Muscle of back (tissue), 11 donors: ENCODE results near the gene INAVA. TPM values are rescaled to one million over a fixed set of nuclear protein-coding genes. Genes with fewer than 3 reads are reported as not detected.
"Not testable (repeated sequence)": the region's sequence is repeated elsewhere in the genome, so short reads cannot be mapped to it uniquely, and the experiment has no call there.

Experiments used
- DNase-seq, 3 donors: peaks; one replicate each; pipeline versions ENCODE4 v3.0.0 to v3.0.0-alpha.2; 2013
- polyA plus RNA-seq, 10 donors: library from polyadenylated mRNA; unstranded; fragments of 120-200 nt; gene quantifications; one replicate each; pipeline ENCODE4 v1.2.1, GENCODE V29; 2013; ENCODE audit not compliant: insufficient read length in 10 of 10

The INAVA gene
- polyA plus RNA-seq, 10 donors, result 1.5 to 7.7 (median 2.2) TPM

GRCh38 chr1:200962151-200962550, 67.5 kb downstream of the INAVA start:
- DNase-seq, result not testable (repeated sequence)

GRCh38 chr1:200962631-200963030, 67.9 kb downstream of the INAVA start:
- no peak for DNase-seq

DNA sequence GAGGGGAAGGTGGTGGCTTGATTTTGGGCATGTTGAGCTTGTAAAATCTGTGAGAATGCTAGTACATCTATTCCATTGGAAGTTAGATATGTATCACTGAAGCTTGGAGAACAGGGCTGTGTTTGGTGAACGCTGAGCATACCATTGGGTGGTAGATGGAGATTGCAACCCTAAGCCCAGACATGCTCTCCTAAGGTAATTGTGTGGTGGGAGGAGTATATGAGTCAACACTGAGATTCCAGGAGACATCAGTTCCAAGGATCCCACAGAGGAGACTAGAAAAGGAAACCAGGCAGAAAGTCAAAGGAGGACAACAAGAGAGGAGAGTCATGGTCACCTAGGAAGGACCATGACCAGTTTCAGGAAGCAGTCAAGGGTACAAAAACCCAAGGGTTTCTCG, 68.4 kb downstream of the INAVA start:
- DNase-seq, result no peak

DNA sequence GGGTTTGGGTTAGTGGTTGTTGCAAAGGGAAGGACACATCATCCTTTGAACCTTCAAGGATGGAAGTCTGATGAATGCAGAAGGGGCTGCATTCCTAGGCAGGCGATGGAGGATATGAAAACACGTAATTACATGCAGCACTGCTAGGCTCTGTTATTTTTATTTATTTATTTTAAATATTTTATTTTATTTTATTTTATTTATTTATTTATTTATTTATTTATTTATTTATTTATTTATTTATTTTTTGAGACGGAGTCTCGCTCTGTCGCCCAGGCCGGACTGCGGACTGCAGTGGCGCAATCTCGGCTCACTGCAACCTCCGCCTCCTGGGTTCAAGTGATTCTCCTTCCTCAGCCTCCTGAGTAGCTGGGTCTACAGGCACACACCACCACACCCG, 69.2 kb downstream of the INAVA start:
- not testable (repeated sequence) for DNase-seq

Other genes with a start within 250 kb of the INAVA start
- 10 to 100 TPM; 14.4 to 25.7 (median 19.6) TPM for gene DDX59, start 225.0 kb upstream of the INAVA start, polyA plus RNA-seq
- gene CAMSAP2, start 156.0 kb upstream of the INAVA start, polyA plus RNA-seq, result 10 to 100 TPM; 18.3 to 25.6 (median 21.7) TPM
- gene GPR25, start 21.9 kb upstream of the INAVA start, polyA plus RNA-seq, result under 1 TPM in 2 of 10 donors, not detected in 8; 0.12 to 0.29 TPM
- 1 to 10 TPM in 5 of 10 donors, under 1 TPM in 5; 0.57 to 2.4 (median 1.0) TPM for gene KIF21B, start 128.8 kb downstream of the INAVA start, polyA plus RNA-seq
- 10 to 100 TPM; 21.3 to 56.2 (median 40.1) TPM for gene CACNA1S, start 217.5 kb downstream of the INAVA start, polyA plus RNA-seq
- gene ASCL5, start 232.3 kb downstream of the INAVA start, polyA plus RNA-seq, result under 1 TPM; 0.10 to 0.45 (median 0.19) TPM